Lower lobe of right lung (tissue), 2 donors: ENCODE results near the gene FAM135A. TPM values are rescaled to one million over a fixed set of nuclear protein-coding genes. Genes with fewer than 3 reads are reported as not detected.
"Not testable (repeated sequence)": the region's sequence is repeated elsewhere in the genome, so short reads cannot be mapped to it uniquely, and the experiment has no call there.

ENCODE experiments used
- ATAC-seq, 2 donors: fragments of 200-7000 bp; cut with Tn5 transposase; one replicate each; pipeline ENCODE4 v1.9.1; 2020 to 2022; ENCODE audit warnings: mild to moderate bottlenecking in 2 of 2, moderate library complexity in 2 of 2
- DNase-seq: peaks from one replicate; pipeline ENCODE4 v3.0.0-alpha.2; 2020
- H3K27ac ChIP-seq: fragments of 200-600 bp; one replicate; pipeline ENCODE4 v1.8.0; 2022
- H3K27me3 ChIP-seq: fragments of 200-600 bp; one replicate; pipeline ENCODE4 v1.8.0; 2022; ENCODE audit warnings: low read depth
- H3K36me3 ChIP-seq: fragments of 200-600 bp; one replicate; pipeline ENCODE4 v1.8.0; 2022; ENCODE audit warnings: mild to moderate bottlenecking
- H3K4me1 ChIP-seq: fragments of 200-600 bp; one replicate; pipeline ENCODE4 v1.8.0; 2022
- H3K4me3 ChIP-seq: fragments of 200-600 bp; one replicate; pipeline ENCODE4 v1.8.0; 2022; ENCODE audit warnings: mild to moderate bottlenecking
- H3K9me3 ChIP-seq: fragments of 200-600 bp; one replicate; pipeline ENCODE4 v1.8.0; 2022
- intact Hi-C: fragments of 100-400 bp; cut with DNase I; formaldehyde crosslinking; loops from one replicate; pipeline ENCODE4 v1.11.0; 2022
- total RNA-seq: library from RNA; stranded (reverse); fragmentation: NEBNext Ultra II Directional; extraction: Animal tissue kit (Norgen Biotek cat#: 25700); gene quantifications from one replicate; pipeline ENCODE4 v1.2.1, GENCODE V29; 2021
- TF ChIP-seq, protein P1 (sequence below): fragments of 200-600 bp; IDR thresholded peaks from one replicate; pipeline ENCODE4 v1.8.0; 2022; ENCODE audit warnings: antibody characterized with exemption, mild to moderate bottlenecking
- donor health status: DM: no; HTN: yes; CAD: no; lungs with severe emphysema.

The FAM135A gene
- total RNA-seq, 1 donor from 2014 or later: 20.3 TPM

DNA sequence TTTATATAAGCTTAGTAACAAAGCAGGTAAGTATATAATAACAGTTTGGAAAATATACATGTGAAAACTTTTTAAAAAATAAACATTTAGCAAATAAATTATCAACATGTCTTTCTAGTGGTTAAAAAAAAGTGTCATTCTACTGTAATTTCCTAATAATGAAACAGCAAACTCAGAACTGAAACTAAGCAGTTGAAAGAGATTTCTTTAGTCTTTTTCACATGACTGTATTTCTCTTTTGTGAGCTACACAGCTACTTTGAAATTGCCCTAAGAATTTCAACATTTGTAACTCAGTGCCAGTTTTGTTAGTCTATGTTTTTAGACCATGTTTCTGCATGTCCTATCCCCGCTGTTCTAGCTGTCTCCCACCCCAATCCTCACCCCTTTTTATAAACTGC is 125.1 kb downstream of the FAM135A start:
- no peaks in the 10 kb centered on the region for H3K27me3 ChIP-seq
- TF ChIP-seq, protein P1, sequence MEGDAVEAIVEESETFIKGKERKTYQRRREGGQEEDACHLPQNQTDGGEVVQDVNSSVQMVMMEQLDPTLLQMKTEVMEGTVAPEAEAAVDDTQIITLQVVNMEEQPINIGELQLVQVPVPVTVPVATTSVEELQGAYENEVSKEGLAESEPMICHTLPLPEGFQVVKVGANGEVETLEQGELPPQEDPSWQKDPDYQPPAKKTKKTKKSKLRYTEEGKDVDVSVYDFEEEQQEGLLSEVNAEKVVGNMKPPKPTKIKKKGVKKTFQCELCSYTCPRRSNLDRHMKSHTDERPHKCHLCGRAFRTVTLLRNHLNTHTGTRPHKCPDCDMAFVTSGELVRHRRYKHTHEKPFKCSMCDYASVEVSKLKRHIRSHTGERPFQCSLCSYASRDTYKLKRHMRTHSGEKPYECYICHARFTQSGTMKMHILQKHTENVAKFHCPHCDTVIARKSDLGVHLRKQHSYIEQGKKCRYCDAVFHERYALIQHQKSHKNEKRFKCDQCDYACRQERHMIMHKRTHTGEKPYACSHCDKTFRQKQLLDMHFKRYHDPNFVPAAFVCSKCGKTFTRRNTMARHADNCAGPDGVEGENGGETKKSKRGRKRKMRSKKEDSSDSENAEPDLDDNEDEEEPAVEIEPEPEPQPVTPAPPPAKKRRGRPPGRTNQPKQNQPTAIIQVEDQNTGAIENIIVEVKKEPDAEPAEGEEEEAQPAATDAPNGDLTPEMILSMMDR: no peak
- H3K4me3 ChIP-seq: no peak overlapping the region
- H3K9me3 ChIP-seq: no peaks in the 10 kb centered on the region
- intact Hi-C loops: no loop called here
- no peaks in the 10 kb centered on the region for H3K4me1 ChIP-seq
- peaks cover 26% of the 10 kb centered on the region for H3K36me3 ChIP-seq
- no peak overlapping the region for H3K27ac ChIP-seq
- no peak for ATAC-seq
- DNase-seq: no peak

DNA sequence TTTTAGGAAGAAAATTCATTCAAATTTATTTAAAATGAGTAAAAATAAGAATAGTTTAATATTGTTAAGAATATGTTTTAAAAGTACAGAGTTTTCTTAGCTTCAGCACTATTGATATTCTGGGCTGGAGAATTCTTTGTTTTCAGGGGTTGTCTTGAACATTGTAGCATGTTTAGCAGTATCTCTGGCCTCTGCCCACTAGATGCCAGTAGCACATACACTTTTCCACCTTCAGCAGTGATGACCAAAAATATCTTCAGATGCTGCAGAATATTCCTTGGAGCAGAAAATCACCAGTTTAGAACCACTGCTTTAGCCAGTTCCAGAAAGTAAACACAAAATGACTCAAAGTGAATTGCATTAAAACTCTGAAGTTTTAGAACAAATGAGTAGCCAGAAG is 134.0 kb downstream of the FAM135A start:
- intact Hi-C loops: loop anchor here (10.0 kb wide), 1 partner anchor 137 kb away; no protein-coding TSS in a partner anchor

DNA sequence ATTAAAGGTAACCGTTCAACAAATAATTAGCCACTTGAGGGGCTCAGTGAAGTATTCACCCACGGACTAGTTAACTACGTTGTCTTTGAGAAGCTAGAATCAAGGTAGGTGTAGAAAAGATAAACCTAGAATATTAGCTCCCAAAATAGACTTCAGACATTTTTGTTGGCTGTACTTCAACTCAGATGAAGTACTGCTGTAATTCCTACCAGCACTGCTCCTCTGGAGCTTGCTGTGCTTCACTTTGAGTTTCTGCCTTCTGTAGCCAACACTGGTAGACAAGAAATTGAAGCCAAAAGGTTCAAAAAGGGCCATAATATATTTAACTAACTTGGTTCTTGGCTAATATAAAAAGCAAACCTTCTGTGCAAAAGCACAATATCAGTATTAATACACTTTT is 134.6 kb downstream of the FAM135A start:
- ATAC-seq (no peak), DNase-seq (no peak)
- no peak overlapping the region for H3K27ac ChIP-seq
- H3K36me3 ChIP-seq: no peaks in the 10 kb centered on the region
- no peaks in the 10 kb centered on the region for H3K27me3 ChIP-seq
- no peaks in the 10 kb centered on the region for H3K4me1 ChIP-seq
- no peaks in the 10 kb centered on the region for H3K9me3 ChIP-seq
- TF ChIP-seq, protein P1: no peak
- no peak overlapping the region for H3K4me3 ChIP-seq
- intact Hi-C loops: loop anchor here (10.0 kb wide), 1 partner anchor 137 kb away; no protein-coding TSS in a partner anchor

More for the DNA sequence above, 134.0 kb downstream of the FAM135A start:
- H3K27me3 ChIP-seq: no peaks in the 10 kb centered on the region
- no peaks in the 10 kb centered on the region for H3K9me3 ChIP-seq
- TF ChIP-seq, protein P1: peak; percentile 21
- ATAC-seq: no peak
- no peak overlapping the region for H3K4me3 ChIP-seq
- DNase-seq: no peak
- H3K27ac ChIP-seq: no peak overlapping the region
- no peaks in the 10 kb centered on the region for H3K4me1 ChIP-seq
- no peaks in the 10 kb centered on the region for H3K36me3 ChIP-seq

DNA sequence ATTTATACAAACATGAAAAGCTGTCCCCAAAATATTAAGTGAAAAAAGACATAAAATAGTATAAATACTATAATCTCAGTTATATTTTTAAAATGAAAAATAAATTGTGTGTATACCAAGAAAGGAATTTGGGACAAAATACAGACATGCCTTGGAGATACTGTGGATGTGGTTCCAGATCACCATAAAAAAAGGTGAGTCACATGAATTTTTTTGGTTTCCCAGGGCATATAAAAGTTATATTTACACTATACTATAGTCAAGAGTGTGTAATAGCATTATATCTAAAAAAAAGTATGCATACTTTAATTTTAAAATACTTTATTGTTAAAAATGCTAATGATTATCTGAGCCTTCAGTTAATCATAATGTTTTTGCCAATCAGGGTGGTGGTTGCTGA is 136.0 kb downstream of the FAM135A start:
- Histone ChIP-seq H3K27me3 (no peaks in the 10 kb centered on the region), H3K36me3 (no peaks in the 10 kb centered on the region), H3K9me3 (no peaks in the 10 kb centered on the region), H3K4me1 (no peaks in the 10 kb centered on the region), H3K27ac (no peak overlapping the region), H3K4me3 (no peak overlapping the region)
- TF ChIP-seq, protein P1: no peak
- no peak for ATAC-seq
- intact Hi-C loops: loop anchor here (10.0 kb wide), 1 partner anchor 135 kb away; no protein-coding TSS in a partner anchor
- DNase-seq: no peak

DNA sequence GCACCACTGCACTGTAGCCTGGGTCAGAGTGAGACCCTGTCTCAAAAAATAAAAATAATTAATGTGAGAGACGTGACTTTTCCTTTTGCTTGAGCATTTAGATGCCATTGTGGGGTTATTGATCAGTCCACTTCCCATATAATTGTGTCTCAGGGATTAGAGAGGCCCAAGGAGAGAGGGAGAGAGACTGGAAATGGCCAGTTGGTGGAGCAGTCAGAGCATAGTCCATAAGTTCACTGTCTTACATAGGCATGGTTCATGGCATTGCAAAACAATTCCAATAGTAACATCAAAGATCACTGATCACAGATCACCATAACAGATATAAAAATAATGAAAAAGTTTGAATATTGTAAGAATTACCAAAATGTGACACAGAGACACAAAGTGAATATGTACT is 138.3 kb downstream of the FAM135A start:
- DNase-seq (no peak), ATAC-seq (no peak)
- no peaks in the 10 kb centered on the region for H3K27me3 ChIP-seq
- intact Hi-C loops: no loop called here
- no peak overlapping the region for H3K4me3 ChIP-seq
- no peaks in the 10 kb centered on the region for H3K9me3 ChIP-seq
- H3K4me1 ChIP-seq: no peaks in the 10 kb centered on the region
- TF ChIP-seq, protein P1: no peak
- H3K27ac ChIP-seq: no peak overlapping the region
- H3K36me3 ChIP-seq: no peaks in the 10 kb centered on the region

DNA sequence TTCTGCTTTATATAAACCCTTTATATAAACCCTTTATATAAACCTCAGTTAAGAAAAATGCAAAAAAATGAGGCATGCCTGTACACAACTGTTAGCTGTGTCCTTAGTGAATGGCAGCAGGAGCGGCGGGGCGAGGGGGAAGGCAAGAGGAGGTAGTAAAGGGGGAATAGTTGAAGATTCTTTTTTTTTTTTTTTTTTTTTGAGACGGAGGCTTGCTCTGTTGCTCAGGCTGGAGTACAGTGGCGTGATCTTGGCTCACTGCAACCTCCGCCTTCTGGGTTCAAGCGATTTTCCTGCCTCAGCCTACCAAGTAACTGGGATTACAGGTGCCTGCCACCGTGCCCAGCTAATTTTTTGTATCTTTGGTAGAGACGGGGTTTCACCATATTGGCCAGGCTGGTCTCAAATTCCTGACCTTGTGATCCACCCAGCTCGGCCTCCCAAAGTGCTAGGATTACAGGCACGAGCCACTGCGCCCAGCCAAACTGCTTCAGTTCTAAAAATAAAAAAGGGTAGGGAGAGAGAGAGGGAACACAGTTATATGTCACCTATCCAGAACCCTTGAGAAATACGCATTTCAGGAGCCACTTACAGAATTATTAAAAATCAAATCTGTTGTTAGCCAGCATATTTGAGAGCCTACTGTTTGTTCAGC is 139.1 kb downstream of the FAM135A start:
- H3K36me3 ChIP-seq, H3K4me1 ChIP-seq, H3K27ac ChIP-seq, DNase-seq, H3K9me3 ChIP-seq, H3K4me3 ChIP-seq, intact Hi-C loops, H3K27me3 ChIP-seq: not testable (repeated sequence)
- ATAC-seq: peak in 1 of 2 donors; percentile 29
